BJ (cell line): ENCODE measurements around the gene PARVG. TPM values are rescaled to one million over a fixed set of nuclear protein-coding genes. Genes with fewer than 3 reads are reported as not detected.

Source experiments
- CTCF ChIA-PET: fragments of 350-600 bp; formaldehyde crosslinking; extraction: SDS; loops from one replicate; lab custom pipeline; 2021; ENCODE audit warnings: antibody characterized with exemption, inconsistent platforms; lab: Yijun Ruan, JAX
- POLR2A ChIA-PET: fragments of 300-600 bp; sonication (Branson Sonifier 250); formaldehyde crosslinking; extraction: SDS; loops from one replicate; lab custom pipeline; 2021; ENCODE audit warnings: antibody characterized with exemption; lab: Charles Lee
- DNase-seq: peaks from one replicate; pipeline ENCODE4 v3.0.0-alpha.2; 2011; ENCODE audit warnings: low read depth
- H3K27me3 ChIP-seq: 2 replicates; pipeline ENCODE4 v1.6.0; 2011; ENCODE audit warnings: low read length; ENCODE audit not compliant: control insufficient read depth, insufficient read depth
- H3K36me3 ChIP-seq: 2 replicates; pipeline ENCODE4 v1.5.1; 2011; ENCODE audit warnings: low read length; ENCODE audit not compliant: control insufficient read depth, insufficient read depth
- H3K4me3 ChIP-seq: 2 replicates; pipeline ENCODE4 v1.5.1; 2011; ENCODE audit warnings: low read depth, mild to moderate bottlenecking, control low read depth, low read length
- polyA plus RNA-seq: library from polyadenylated mRNA; depleted of rRNA; stranded (reverse); fragments of >200 nt; gene quantifications from 2 replicates; pipeline ENCODE4 v1.2.3, GENCODE V29; 2011
- TF ChIP-seq, protein P1 (sequence below): IDR thresholded peaks from 2 replicates; pipeline ENCODE4 v1.5.1; 2011; ENCODE audit warnings: low read depth, mild to moderate bottlenecking, control low read depth, inconsistent platforms, low read length, moderate library complexity; ENCODE audit not compliant: insufficient read depth

PARVG gene
- polyA plus RNA-seq, 1 experiment: not detected

DNA sequence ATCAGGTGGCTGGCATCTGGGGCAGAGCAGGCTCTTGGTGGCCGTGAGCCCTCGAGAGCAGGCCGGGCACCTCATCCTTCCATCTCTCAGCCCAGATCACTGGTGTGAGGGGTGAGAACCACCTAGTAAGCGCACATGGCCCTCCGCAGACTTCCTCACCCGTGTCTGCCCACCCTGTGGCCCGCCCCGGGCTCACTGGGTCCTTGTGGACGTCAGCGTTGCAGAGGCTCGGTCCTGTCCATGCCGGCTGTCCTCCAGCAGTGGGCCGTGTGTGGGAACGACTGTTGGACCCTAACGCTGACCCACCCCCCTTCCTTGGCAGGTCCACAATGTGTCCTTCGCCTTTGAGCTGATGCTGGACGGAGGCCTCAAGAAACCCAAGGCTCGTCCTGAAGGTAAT, 17.2 kb upstream of the PARVG start:
- DNase-seq: no peak
- peaks cover 5% of the 10 kb centered on the region for H3K36me3 ChIP-seq
- no peak overlapping the region for H3K4me3 ChIP-seq
- ChIA-PET CTCF (no interaction called here), POLR2A (no interaction called here)
- TF ChIP-seq, protein P1, sequence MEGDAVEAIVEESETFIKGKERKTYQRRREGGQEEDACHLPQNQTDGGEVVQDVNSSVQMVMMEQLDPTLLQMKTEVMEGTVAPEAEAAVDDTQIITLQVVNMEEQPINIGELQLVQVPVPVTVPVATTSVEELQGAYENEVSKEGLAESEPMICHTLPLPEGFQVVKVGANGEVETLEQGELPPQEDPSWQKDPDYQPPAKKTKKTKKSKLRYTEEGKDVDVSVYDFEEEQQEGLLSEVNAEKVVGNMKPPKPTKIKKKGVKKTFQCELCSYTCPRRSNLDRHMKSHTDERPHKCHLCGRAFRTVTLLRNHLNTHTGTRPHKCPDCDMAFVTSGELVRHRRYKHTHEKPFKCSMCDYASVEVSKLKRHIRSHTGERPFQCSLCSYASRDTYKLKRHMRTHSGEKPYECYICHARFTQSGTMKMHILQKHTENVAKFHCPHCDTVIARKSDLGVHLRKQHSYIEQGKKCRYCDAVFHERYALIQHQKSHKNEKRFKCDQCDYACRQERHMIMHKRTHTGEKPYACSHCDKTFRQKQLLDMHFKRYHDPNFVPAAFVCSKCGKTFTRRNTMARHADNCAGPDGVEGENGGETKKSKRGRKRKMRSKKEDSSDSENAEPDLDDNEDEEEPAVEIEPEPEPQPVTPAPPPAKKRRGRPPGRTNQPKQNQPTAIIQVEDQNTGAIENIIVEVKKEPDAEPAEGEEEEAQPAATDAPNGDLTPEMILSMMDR: no peak
- H3K27me3 ChIP-seq: no peaks in the 10 kb centered on the region

DNA sequence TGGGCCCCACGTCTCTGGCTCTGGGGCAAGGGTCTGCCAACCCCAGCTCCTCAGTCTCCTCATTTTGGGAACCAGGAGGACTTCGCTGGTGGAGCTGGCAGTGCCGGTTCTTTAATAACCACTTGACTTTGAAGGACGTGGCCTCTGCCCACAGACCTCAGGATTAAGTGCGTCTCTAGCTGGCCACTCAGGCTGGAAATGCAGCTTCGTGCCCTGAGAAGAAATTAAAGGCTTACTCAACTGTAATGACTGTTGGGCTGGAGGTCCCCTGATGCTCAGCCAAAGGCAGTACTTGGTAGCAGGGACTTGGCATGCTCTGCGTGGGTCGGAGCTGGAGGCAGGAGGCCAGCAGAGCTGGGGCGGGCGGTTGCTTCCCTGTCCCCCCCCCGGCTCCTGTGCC, 16.7 kb upstream of the PARVG start:
- ChIA-PET POLR2A (no interaction called here), CTCF (no interaction called here)
- peaks cover 3% of the 10 kb centered on the region for H3K36me3 ChIP-seq
- TF ChIP-seq, protein P1: no peak
- H3K4me3 ChIP-seq: no peak overlapping the region
- H3K27me3 ChIP-seq: no peaks in the 10 kb centered on the region
- no peak for DNase-seq

DNA sequence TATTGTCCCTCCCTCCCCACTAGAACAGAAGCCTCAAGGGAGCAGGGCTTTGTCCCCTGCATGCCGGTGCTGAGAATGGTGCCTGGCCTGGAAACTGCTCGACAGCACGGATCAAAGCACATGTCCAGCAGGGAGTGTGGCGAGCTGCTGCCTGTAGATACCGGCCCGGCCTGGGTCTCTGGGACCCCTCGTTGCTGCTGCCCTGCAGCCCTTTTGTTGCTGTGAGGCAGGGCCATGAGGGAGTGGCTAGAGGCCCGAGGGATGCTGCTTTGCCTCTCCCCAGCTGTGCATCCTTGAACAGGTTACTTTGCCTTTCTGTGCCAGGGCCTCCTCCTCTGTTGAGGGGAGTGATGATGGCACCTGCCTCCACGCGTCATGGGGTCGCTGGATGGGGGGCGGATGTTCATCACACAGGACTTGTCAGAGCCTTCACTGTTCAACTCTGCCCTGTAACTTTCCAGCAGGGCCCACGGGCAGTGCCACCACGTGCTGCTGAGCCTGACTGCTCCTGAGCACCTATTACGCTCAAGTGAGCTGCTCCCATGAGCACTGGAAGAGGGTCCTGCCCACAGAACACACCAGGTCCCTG, 15.3 kb upstream of the PARVG start:
- Histone ChIP-seq H3K4me3 (no peak overlapping the region), H3K36me3 (peaks cover 3% of the 10 kb centered on the region), H3K27me3 (no peaks in the 10 kb centered on the region)
- TF ChIP-seq, protein P1: no peak
- CTCF ChIA-PET: no interaction called here
- no peak for DNase-seq
- POLR2A ChIA-PET: interaction anchor here (0.6 kb wide), 1 partner anchor 118 kb away, joined by 3 read pairs; no protein-coding TSS in a partner anchor

DNA sequence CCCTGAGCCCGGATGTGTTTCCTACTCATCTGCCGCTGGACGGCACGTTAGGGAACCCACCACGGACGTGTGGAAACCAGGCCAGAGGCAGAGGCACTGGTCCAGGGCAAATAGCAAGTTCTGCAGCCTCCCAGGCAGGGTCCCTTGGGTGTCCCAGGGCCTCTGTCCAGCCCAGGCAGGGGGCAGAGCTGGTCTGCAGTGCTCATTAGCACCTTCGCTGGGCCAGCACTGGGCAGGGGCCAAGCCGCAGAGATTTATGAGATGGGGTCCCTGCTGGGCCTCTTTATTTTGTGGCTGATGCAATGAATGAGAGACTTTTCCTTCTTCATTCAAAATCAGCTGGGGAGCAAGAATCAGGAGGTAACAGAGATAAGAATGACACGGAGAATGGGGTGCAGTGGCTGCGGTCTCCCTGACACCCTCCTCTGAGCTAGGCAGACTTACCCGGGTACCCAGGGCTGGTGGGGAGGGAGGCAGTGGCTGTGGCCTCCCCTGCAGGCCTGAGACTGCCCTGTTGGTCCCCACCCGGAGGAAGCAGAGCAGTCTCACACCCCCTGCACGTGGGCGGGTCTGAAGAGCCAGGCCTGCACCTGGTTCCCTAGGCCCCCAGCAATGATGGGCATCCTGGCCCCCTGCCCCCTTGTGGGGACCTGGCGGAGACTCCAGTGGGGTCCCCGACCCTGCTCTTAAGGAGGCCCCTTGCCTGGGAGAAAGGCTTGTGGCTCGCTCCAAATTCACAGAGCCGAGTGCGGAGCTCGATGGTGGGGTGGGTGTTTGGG, 14.0 kb upstream of the PARVG start:
- DNase-seq: no peak
- TF ChIP-seq, protein P1: no peak
- Histone ChIP-seq H3K4me3 (no peak overlapping the region), H3K36me3 (peaks cover 3% of the 10 kb centered on the region), H3K27me3 (no peaks in the 10 kb centered on the region)
- ChIA-PET CTCF (no interaction called here), POLR2A (no interaction called here)

DNA sequence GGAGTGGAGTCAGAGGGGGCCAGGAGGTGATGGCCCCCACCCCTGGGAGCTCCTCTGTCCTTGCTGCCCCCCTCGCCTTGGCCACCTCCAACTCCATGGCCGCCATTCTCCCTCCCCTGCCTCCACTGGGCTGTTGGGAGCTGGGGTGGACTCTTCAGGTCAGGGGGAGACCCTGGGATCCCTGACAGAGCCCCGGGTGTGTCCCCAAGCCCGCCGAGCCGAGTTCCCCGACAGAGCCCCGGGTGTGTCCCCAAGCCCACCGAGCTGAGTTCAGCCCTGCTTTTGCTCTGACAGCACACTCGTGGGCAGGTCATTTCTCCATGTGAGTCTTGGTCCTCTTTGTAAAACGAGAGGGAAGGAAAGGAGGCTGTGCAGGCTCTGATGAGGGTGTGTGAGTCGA, 13.2 kb upstream of the PARVG start:
- no peak for DNase-seq
- Histone ChIP-seq H3K27me3 (no peaks in the 10 kb centered on the region), H3K4me3 (no peak overlapping the region), H3K36me3 (peaks cover 3% of the 10 kb centered on the region)
- POLR2A ChIA-PET: no interaction called here
- TF ChIP-seq, protein P1: no peak
- CTCF ChIA-PET: no interaction called here
